Suppressor macrophage (primary cell): ENCODE measurements around the gene ITGAD.
A peak's percentile ranks its signal among the peaks of the same experiment; 100 is the strongest.

Experiments
- DNase-seq, 4 experiments: peaks; one replicate each; pipeline ENCODE4 v3.0.0-alpha.2; 2020 to 2022

The ITGAD gene

GRCh38 chr16:31459687-31460581 lies 66.8 kb downstream of the ITGAD start:
- DNase-seq = peak; percentile 100

DNA sequence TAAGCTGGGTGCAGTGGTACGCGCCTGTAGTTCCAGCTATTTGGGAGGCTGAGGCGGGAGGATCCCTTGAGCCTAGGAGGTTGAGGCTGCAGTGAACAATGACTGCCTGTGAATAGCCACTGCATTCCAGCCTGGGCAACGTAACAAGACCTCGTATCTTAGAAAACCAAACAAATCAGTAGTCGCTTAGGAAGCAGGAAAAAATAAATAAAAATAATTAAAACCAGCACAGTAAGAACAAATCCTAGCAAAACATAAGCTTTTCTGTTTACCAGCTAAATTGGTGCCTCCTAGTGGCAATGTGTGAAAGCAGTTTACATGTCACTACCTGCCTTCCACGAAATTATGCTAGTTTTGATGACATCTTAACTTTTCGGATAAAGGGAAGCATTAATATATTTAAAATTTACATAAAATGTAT lies 67.5 kb downstream of the ITGAD start:
- peak in 3 of 4 experiments; percentile 48 to 68 (median 50) for DNase-seq

DNA sequence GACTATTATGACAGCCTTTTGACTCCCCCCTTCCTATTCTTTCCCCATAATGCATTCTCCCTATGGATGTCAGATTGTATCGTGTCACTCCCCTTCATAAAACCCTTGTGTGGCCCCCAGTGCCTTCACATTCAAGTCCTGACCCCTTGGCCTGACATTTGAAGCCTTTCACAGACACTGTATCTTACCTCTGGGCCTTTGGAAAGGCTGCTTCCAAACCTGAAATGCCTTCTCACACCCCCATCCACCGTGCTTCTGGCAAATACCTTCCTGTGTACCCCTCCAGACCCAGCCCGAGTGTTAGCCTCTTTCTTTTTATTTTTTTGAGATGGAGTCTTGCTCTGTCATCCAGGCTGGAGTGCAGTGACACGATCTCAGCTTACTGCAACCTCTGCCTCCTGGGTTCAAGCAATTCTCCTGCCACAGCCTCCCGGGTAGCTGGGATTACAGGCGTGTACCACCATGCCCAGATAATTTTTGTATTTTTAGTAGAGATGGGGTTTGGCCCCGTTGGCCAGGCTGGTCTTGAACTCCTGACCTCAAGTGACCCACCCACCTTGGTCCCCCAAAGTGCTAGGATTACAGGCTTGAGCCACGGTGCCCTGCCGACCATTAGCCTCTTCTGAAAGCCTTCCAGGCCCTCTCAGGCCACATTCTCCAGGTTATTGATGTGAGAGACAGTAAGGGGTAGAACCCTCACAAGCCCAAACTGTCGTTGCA lies 68.2 kb downstream of the ITGAD start:
- DNase-seq = no peak

GRCh38 chr16:31461921-31462804 lies 69.0 kb downstream of the ITGAD start:
- no peak for DNase-seq

- no peak for DNase-seq
These were observed 71.2 kb downstream of the ITGAD start for GRCh38 chr16:31464348-31464769.

DNA sequence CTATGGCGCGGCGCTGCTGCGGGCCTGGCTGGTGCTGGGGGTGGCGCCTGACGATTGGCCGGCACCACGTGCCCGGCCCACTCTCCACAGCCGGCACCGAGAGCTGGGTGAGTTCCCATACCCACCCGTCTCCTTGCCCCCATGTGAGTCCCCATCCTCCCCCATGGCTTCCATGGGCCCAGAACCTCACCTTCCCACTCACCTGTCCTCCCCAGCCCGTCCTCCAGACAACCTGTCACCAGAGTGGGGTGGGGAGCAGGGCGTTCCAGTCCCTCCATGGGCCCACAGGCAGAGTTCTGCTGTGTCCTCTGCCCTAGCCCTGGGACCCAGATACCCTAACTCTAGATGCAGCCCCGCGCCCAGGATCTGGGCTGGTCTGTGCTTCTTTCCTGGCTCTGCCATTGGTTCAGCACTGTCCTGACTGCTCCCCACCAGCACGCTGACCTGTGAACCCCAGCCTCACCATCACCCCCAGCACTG lies 71.7 kb downstream of the ITGAD start:
- DNase-seq = no peak

DNA sequence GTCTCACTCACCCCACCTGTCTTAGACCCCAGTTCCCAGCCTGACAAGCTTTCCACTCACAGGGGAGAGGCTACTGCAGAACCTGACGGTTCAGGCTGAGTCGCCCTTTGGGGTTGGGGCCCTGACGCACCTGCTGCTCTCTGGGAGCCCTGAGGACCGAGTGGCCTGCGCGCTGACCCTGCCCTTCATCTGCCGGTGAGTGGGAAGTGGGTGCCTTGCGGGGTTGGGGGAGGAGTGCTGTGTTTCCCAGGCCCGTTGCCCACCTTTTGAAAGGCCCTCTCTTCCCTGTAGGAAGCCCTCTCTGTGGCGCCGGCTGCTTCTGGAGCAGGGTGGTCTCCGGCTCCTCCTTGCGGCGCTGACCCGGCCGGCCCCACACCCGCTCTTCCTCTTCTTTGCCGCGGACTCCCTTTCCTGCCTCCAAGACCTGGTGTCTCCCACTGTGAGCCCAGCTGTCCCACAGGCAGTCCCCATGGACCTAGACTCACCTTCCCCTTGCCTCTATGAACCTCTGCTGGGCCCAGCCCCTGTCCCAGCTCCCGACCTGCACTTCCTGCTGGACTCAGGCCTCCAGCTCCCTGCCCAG lies 72.7 kb downstream of the ITGAD start:
- no peak for DNase-seq

DNA sequence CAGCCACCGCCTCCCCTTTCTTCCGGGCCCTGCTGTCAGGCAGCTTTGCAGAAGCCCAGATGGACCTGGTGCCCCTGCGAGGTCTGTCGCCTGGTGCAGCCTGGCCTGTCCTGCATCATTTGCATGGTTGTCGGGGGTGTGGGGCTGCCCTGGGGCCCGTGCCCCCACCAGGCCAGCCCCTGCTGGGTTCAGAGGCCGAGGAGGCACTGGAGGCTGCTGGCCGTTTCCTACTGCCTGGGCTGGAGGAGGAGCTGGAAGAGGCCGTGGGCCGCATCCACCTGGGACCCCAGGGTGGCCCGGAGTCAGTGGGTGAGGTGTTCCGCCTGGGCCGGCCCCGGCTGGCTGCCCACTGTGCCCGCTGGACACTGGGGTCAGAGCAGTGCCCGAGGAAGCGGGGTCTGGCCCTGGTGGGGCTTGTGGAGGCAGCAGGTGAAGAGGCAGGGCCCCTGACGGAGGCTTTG lies 73.3 kb downstream of the ITGAD start:
- no peak for DNase-seq

DNA sequence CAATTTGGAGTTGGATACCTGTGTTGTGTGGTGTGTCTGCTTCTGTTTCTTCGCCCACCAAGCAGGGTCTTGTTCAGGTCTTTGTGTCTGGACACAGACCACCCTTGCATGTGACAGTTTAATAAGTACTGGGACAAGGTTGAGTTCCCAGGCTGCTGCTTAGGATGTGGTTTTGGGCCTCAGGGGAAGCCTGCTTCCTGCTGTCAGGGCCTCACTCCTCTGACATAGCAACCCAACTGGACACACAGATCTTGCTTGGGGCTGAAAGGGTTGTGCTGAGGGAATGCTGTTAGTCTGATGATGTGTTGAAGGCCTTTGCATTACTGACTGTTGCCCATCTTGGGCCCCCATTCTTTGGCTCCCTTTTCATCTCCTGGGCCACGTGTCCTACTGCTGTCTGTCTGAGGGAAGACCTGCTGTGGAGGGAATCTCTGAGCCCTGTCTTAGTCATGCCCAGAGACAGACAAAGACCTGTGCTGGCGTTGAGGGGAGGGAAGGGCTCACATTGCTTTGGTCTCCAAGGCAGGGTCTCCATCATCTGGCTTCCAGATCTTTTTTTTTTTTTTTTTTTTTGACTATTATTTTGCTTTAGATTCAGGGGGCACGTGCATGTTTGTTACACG lies 74.1 kb downstream of the ITGAD start:
- DNase-seq = no peak

DNA sequence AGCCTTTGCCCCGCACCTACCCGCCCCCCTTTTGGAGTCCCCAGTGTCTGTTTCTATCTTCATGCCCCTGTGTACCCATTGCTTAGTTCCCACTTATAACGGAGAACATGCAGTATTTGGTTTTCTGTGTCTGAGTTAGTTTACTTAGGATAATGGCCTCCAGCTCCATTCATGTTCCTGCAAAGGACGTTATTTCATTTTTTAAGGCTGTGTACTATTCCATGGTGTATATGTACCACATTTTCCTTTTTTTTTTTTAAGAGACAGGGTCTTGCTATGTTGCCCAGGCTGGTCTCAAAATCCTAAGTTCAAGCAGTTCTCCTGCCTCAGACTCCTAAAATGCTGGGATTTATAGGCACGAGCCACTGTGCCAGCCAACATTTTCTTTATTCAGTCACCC lies 74.7 kb downstream of the ITGAD start:
- DNase-seq = no peak

- no peak for DNase-seq
These were observed 77.5 kb downstream of the ITGAD start for GRCh38 chr16:31470615-31471014.

DNA sequence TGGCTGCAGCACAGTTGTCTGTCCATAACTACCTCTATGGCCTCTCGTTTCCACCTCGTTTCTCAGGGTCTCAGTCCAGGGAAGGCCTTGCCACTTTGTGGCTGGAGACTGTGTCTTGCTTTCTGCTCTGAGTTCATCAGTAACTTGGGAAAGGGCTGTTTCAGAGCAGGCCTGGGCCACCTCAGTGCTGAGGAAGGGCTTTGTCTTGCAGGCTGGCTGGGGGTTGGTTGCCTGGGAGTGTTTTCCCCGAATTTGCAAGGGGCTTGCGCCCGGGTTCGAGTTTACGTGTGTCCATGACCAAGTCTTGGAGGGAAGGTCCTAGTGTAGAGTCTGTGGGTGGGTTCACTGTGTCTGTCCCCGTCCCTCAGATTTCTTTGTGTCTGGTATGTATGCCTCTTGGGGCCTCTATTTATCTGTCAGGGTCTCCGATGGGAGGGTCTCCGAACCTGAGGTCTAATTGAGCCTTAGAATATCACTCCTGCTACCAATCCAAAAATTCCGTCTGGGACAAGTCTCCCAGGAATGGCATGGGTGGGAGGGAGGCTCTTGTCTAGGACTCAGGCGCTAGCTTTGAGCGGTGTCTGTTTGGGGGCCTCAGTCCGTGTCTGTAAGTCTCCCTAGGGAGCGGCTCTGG lies 78.2 kb downstream of the ITGAD start:
- DNase-seq = no peak

GRCh38 chr16:31471875-31472708 lies 79.0 kb downstream of the ITGAD start, which contains the start of gene TGFB1I1:
TGFB1I1 (plus strand) TSS chr16:31472152; CDS start chr16:31472189, 37 bp downstream.
- DNase-seq = peak in 1 of 4 experiments; percentile 36

- peak in 3 of 4 experiments; percentile 25 to 38 (median 34) for DNase-seq
These were observed 79.6 kb downstream of the ITGAD start for GRCh38 chr16:31472709-31473203.

- DNase-seq = no peak
These were observed 80.3 kb downstream of the ITGAD start for GRCh38 chr16:31473264-31473984.

GRCh38 chr16:31474173-31474714 lies 81.1 kb downstream of the ITGAD start:
- peak in 1 of 4 experiments; percentile 21 for DNase-seq

DNA sequence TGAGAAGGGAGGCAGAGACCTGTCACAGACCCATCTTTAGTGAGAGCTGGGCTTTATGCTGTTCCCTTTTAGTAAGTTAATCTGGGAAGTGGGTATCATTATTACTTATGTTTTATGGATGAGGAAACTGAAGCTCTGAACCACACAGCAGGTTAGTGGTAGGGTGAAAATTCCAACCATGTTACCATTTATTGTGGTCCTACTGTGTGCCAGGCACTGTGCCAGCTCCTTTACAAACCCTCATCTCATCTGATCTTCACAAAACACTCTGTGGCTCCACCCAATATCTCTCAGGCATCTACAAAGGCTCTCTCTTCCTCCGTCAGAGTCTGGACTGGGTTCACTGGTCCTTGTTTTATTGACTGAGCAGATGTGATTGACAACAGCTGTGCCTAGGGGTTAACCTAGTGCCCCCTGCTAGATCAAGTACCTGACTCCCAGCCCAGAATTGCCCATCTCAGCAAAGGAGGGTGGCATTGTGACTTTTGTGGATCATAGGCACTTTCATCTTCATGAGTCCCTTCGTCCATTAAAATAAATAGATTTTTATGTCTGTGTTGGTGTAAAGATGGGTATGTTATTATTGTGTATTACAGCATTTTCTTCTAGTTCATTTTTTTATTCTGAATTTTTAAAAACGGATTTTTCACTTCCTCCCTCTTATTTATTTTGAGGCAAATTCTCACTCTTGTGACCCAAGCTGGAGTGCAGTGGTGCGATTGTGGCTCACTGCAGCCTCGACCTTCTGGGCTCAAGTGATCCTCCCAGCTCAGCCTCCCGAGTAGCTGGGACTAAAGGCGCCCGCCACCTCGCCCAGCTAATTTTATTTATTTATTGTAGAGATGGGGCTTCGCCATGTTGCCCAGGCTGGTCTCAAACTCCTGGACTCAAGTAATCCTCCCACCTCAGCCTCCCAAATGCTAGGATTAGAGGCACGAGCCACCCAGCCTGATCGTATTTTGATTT lies 81.9 kb downstream of the ITGAD start:
- DNase-seq = no peak

GRCh38 chr16:31475946-31476302 lies 82.8 kb downstream of the ITGAD start:
- no peak for DNase-seq
